KOPT-K1 (cell line): ENCODE measurements around the gene SACM1L.

Experiments used
- H3K27ac ChIP-seq: fragments of 200-600 bp; sonication (generic); 2 replicates; pipeline ENCODE4 v1.5.1; 2016; ENCODE audit warnings: antibody characterized with exemption, mild to moderate bottlenecking, low read depth, low read length; ENCODE audit not compliant: poor library complexity, severe bottlenecking
- H3K36me3 ChIP-seq: fragments of 200-600 bp; sonication (generic); 2 replicates; pipeline ENCODE4 v1.5.1; 2017; ENCODE audit warnings: antibody characterized with exemption, mild to moderate bottlenecking, low read length, moderate library complexity; ENCODE audit not compliant: insufficient read depth
- H3K9me3 ChIP-seq: fragments of 200-600 bp; sonication (generic); 2 replicates; pipeline ENCODE4 v1.5.1; 2017; ENCODE audit warnings: antibody characterized with exemption, low read length, mild to moderate bottlenecking; ENCODE audit not compliant: insufficient read depth, poor library complexity, severe bottlenecking

Gene SACM1L

DNA sequence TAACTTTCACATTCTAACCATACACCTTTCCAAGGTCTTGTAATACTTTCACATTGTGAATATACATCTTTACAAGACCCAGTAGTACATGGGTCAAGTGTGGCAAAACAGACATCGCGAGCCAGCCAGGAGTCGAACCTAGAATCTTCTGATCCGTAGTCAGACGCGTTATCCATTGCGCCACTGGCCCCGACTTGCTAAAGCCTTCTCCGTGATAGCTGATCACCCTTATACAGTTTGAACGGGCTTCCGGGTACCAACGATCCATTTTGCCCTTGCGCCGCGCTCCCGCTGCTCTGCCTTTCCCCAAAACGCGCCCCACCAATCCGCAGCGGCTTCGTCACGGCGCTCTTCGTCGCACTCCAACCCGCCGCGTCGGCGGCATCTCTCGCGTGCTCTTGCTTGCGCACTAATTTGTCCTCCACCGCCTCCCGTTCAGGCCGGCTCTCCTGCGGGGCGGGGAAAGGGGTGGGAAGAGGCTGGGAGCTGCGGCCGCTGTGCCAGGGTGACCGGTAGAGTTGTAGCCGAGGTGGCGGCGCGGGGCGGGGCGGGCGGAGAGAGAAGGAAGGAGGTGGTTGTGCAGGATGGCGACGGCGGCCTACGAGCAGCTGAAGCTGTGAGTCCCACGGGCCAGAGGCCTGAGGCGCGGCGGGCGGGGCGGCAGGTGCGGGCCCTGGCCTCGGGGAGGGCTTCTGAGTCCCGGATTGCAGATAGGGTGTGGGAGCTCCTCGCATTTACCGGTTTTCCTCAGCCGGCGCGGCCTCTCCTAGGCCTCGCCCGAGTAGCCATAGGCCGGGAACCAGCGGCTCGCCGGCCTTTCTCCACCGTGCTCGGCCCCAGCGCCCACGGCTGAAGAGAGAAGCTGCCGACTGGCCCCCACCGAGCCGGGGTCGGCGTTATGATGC is at the start of gene SACM1L:
SACM1L (plus strand) TSS at position 515 of the 905 bp plus-strand sequence; CDS start at position 585, 70 bp downstream.
- Histone ChIP-seq H3K9me3 (no peaks in the 10 kb centered on the region), H3K36me3 (peaks cover 26% of the 10 kb centered on the region), H3K27ac (peak within 1 kb of the TSS; percentile 89)

DNA sequence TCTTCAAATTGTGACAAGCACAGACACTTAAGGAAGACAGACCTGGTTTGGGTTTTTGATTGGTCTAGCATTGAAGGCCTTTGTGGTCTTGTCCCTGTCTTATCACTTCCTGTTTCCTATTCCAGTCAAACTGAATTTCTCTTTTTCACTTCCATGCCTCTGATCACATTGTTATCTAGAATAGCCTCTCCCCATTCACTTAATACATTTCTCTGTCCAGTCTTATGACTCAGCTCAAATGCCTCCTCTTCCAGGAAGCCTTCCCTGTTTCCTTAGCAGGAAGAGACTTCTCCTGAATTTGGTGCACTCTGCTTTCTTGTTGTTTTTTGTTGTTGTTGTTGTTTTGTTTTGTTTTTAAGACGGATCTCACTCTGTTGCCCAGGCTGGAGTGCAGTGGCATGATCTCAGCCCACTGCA is 49.1 kb upstream of the SACM1L start:
- Histone ChIP-seq H3K9me3 (no peaks in the 10 kb centered on the region), H3K27ac (no peak overlapping the region), H3K36me3 (peaks cover 88% of the 10 kb centered on the region)

DNA sequence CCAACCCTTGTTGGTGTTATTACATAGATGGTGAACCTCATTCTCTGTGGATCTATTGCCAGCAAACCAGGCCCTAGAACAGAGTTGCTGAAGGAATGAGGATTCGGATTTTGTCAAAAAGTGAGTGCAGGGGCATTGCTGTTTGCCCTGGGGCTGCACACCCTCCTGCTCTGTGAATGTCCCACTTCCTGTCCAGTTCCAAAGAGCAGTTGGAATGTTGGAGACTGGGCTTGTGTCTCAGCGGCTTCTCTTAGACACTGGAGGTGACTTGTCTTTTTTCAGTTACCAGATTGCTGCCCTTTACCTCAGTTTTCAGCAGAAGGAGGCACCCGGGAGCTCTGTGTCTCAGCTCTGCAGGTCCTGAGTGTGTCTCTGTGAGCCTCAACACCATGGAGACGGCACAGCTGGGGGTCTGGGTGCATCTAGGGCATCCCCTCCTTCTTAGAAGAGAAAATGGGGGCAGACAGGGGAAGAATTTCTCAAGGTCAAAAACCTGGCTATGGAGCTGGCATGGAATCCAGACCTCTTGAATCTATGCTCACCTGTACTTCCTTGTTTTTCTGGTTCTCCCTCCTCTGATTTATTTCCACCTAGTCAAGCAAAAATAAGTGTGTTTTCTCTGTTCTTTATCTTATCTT is 48.4 kb upstream of the SACM1L start:
- Histone ChIP-seq H3K36me3 (peaks cover 94% of the 10 kb centered on the region), H3K27ac (no peak overlapping the region)

GRCh38 chr3:45641756-45642155 is 47.4 kb upstream of the SACM1L start:
- Histone ChIP-seq H3K36me3 (peaks cover 94% of the 10 kb centered on the region), H3K27ac (no peak overlapping the region), H3K9me3 (no peaks in the 10 kb centered on the region)

More for the DNA sequence above, 48.4 kb upstream of the SACM1L start:
- H3K9me3 ChIP-seq: no peaks in the 10 kb centered on the region

- no peak overlapping the region for H3K27ac ChIP-seq
- peaks cover 92% of the 10 kb centered on the region for H3K36me3 ChIP-seq
- no peaks in the 10 kb centered on the region for H3K9me3 ChIP-seq
Observed at GRCh38 chr3:45642731-45643152, 46.5 kb upstream of the SACM1L start.

GRCh38 chr3:45644063-45644790 is 45.0 kb upstream of the SACM1L start:
- no peak overlapping the region for H3K27ac ChIP-seq

DNA sequence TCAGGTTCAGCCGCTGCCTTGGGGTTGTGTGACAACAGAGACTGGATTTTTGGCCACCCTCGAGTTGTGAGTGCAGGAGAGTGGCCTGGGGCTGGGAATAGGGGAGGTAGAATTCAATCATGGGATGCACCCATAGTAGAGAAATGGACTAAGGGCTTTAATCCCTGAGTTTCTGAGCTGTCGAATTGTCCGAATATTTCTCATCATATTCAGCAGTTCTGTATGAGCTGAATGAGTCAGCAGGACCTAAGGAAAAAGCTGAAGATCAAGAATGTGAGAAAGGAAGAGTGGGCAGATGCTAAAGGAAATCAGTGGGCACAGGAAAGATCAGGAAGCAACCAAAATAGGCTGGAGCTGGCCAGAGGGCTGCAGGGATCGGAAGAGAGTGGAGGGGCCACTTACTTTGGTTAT is 44.4 kb upstream of the SACM1L start:
- no peak overlapping the region for H3K27ac ChIP-seq
- peaks cover 5% of the 10 kb centered on the region for H3K9me3 ChIP-seq

More at GRCh38 chr3:45644063-45644790, 45.0 kb upstream of the SACM1L start:
- H3K36me3 ChIP-seq: peaks cover 90% of the 10 kb centered on the region
- H3K9me3 ChIP-seq: peaks cover 4% of the 10 kb centered on the region

GRCh38 chr3:45646051-45646585 is 43.1 kb upstream of the SACM1L start:
- Histone ChIP-seq H3K9me3 (peaks cover 7% of the 10 kb centered on the region), H3K27ac (no peak overlapping the region), H3K36me3 (peaks cover 71% of the 10 kb centered on the region)

More for the DNA sequence above, 44.4 kb upstream of the SACM1L start:
- H3K36me3 ChIP-seq: peaks cover 84% of the 10 kb centered on the region

GRCh38 chr3:45647148-45647619 is 42.0 kb upstream of the SACM1L start:
- peaks cover 63% of the 10 kb centered on the region for H3K36me3 ChIP-seq
- no peak overlapping the region for H3K27ac ChIP-seq
- H3K9me3 ChIP-seq: peaks cover 7% of the 10 kb centered on the region

DNA sequence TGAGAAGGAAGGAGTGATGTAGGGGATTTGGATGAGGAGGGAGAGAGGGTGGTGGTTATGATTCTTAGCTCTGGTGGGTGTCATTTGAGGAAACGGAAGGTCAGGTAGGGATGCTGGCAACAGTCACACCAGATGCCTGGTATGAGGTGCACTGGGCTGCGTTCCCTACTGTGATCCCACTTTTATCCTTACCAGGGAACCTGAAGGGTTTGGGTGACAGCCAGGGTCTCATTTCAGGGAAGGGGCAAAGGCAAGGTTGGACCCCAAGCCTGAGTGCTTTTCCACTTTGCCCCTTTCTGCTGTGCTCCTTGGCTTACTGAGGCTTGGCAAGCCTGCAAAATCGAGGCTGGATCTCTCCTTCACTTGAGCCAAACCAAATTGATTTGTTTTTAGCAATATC is 36.0 kb upstream of the SACM1L start:
- Histone ChIP-seq H3K36me3 (peaks cover 32% of the 10 kb centered on the region), H3K27ac (no peak overlapping the region), H3K9me3 (peaks cover 7% of the 10 kb centered on the region)

- Histone ChIP-seq H3K9me3 (peaks cover 3% of the 10 kb centered on the region), H3K36me3 (peaks cover 25% of the 10 kb centered on the region), H3K27ac (no peak overlapping the region)
Observed at GRCh38 chr3:45654397-45654944, 34.7 kb upstream of the SACM1L start.

DNA sequence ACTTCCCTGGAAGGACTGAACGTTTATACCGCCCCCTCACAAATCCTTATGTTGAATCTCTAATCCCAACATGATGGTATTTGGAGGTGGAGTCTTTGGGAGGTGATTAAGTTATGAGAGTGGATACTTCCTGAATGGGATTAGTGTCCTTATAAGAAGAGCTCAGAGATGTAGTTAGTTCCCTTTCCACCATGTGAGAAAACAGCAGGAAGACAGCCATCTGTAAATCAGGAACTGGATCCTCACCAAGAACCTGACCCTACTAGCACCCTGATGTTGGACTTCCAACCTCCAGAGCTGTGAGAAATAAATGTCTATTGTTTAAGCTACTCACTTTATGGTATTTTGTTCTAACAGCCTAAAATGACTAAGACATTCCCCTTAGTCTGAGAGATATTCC is 33.3 kb upstream of the SACM1L start:
- H3K27ac ChIP-seq: no peak overlapping the region
- H3K36me3 ChIP-seq: peaks cover 25% of the 10 kb centered on the region
- no peaks in the 10 kb centered on the region for H3K9me3 ChIP-seq

- Histone ChIP-seq H3K9me3 (no peaks in the 10 kb centered on the region), H3K27ac (no peak overlapping the region), H3K36me3 (peaks cover 25% of the 10 kb centered on the region)
Observed at GRCh38 chr3:45656575-45657363, 32.4 kb upstream of the SACM1L start.

DNA sequence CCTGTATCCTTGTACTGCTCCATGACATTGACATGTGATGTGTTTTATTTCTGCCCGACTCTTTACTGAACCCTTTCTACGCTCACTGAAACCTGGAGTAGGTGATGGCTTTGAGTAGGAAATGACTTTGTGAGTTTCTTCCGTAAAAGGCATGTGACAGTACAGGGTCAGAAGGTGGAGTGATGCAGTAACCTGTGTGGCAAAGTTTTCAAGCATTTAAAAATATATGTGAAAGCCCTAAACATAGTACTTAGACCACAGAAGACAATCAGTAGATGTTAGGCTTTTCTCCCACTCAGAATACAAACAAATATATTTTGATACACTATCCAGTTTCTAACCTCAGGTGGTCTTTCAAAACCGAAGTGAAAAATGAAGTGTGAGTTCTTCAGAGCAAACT is 31.3 kb upstream of the SACM1L start:
- H3K36me3 ChIP-seq: peaks cover 25% of the 10 kb centered on the region
- H3K9me3 ChIP-seq: no peaks in the 10 kb centered on the region
- H3K27ac ChIP-seq: no peak overlapping the region
